ENCODE results near the gene SYNE1. TPM values are rescaled to one million over a fixed set of nuclear protein-coding genes. Genes with fewer than 3 reads are reported as not detected.

Gene SYNE1
- total RNA-seq, 1 experiment from 2014 or later, result 3.0 TPM

GRCh38 chr6:152136449-152136825 lies 500.7 kb downstream of the SYNE1 start:
- DNase-seq, result no peak
- Mint-ChIP-seq H3K4me1 (no peaks in the 10 kb centered on the region), H3K27me3 (ENCODE audit: low read depth) (no peaks in the 10 kb centered on the region), H3K9me3 (no peaks in the 10 kb centered on the region), H3K4me3 (no peak overlapping the region), H3K27ac (no peak overlapping the region), H3K36me3 (ENCODE audit: insufficient read depth in 1 of 3, low read depth in 3 of 3) (no peaks in the 10 kb centered on the region)
- no peaks in the 10 kb centered on the region for H3K79me2 ChIP-seq (ENCODE audit: insufficient read depth, low read length)
- no peak overlapping the region; the same call in 1 of the 2 replicates for H3K14ac ChIP-seq (ENCODE audit: insufficient read depth, low read length)
- H3K18ac ChIP-seq (ENCODE audit: insufficient read length, low read depth, low read length), result no peak overlapping the region
- no peak overlapping the region for H2BK12ac ChIP-seq (ENCODE audit: insufficient read length, low read depth, low read length)
- H2BK5ac ChIP-seq (ENCODE audit: insufficient read length, low read length), result no peak overlapping the region
- H3T11ph ChIP-seq (ENCODE audit: low read length), result no peak overlapping the region
- H2AK5ac ChIP-seq (ENCODE audit: insufficient read length, low read length), result no peak overlapping the region
- no peak overlapping the region for H4K5ac ChIP-seq (ENCODE audit: insufficient read length, low read depth, low read length)
- H4K20me1 ChIP-seq (ENCODE audit: control insufficient read depth, insufficient read depth, insufficient read length), result no peaks in the 10 kb centered on the region
- no CpG with 5 or more reads among the region's 8 CpGs for WGBS (ENCODE audit: extremely low coverage, insufficient read length, low lambda C conversion rate)
- no peak overlapping the region for H2BK20ac ChIP-seq (ENCODE audit: low read depth, low read length, poor library complexity, severe bottlenecking)
- no peak overlapping the region for H4K91ac ChIP-seq (ENCODE audit: insufficient read length, low read depth, low read length)
- no peaks in the 10 kb centered on the region for H3K4me1 ChIP-seq (ENCODE audit: insufficient read depth, low read length)
- no peak overlapping the region for H2BK15ac ChIP-seq (ENCODE audit: low read depth, low read length)
- H3K27ac ChIP-seq (ENCODE audit: insufficient read length, low read depth, low read length), result no peak overlapping the region
- H2BK120ac ChIP-seq (ENCODE audit: low read depth, low read length, poor library complexity, severe bottlenecking), result no peak overlapping the region
- no peak overlapping the region for H3K4me2 ChIP-seq (ENCODE audit: insufficient read depth, insufficient read length, low read length)
- H3K9ac ChIP-seq (ENCODE audit: extremely low read depth, insufficient read length, low read length), result no peak overlapping the region
- H3K56ac ChIP-seq (ENCODE audit: insufficient read length, low read depth, low read length), result no peak overlapping the region
- H3K79me1 ChIP-seq (ENCODE audit: insufficient read depth, low read depth, low read length, poor library complexity, severe bottlenecking), result no peaks in the 10 kb centered on the region
- H2AFZ ChIP-seq (ENCODE audit: low read length), result no peak overlapping the region
- no peak overlapping the region for H3K23ac ChIP-seq (ENCODE audit: insufficient read length, low read depth, low read length)
- H3K4ac ChIP-seq (ENCODE audit: low read depth, low read length), result no peak overlapping the region
- no peaks in the 10 kb centered on the region for H3K27me3 ChIP-seq (ENCODE audit: insufficient read depth, low read length)
- H3K23me2 ChIP-seq (ENCODE audit: insufficient read length, low read depth, low read length, poor library complexity, severe bottlenecking), result no peaks in the 10 kb centered on the region
- no peak for TF ChIP-seq CTCF (conservative IDR thresholded peaks at IDR 0.05)
- H3K9me3 ChIP-seq (ENCODE audit: control insufficient read depth, low read depth, low read length), result no peaks in the 10 kb centered on the region
- no peak overlapping the region for H4K8ac ChIP-seq (replicated peaks; ENCODE audit: insufficient read length, low read depth, low read length)
